ENCODE measurements around the gene NDUFC2. TPM values are rescaled to one million over a fixed set of nuclear protein-coding genes. Genes with fewer than 3 reads are reported as not detected.

NDUFC2 gene
- total and polyA plus RNA-seq, 2 donors from 2014 or later: 166 to 457 TPM

- Histone ChIP-seq H3K9ac (ENCODE audit: low read length in 3 of 3) (no peak overlapping the region), H3K27me3 (ENCODE audit: control insufficient read depth, insufficient read depth, low read length) (no peaks in the 10 kb centered on the region), H3K9me3 (ENCODE audit: control insufficient read depth in 2 of 3, insufficient read depth in 1 of 3, low read length in 3 of 3) (no peaks in the 10 kb centered on the region), H3K4me3 (ENCODE audit: low read length in 3 of 3) (no peak overlapping the region), H3K27ac (ENCODE audit: low read depth in 2 of 2, low read length in 2 of 2) (no peak overlapping the region), H3K4me1 (ENCODE audit: control insufficient read depth in 2 of 3, insufficient read depth in 2 of 3, low read depth in 1 of 3, low read length in 3 of 3) (peaks cover 0 to 17% (median 7%) of the 10 kb centered on the region in 3 donors), H3K36me3 (ENCODE audit: control insufficient read depth in 2 of 3, insufficient read depth in 3 of 3, low read length in 3 of 3) (peaks cover 0 to 7% (median under 1%) of the 10 kb centered on the region in 3 donors)
- DNase-seq (no peak), FAIRE-seq (no peak)
- intact Hi-C loops (cut with DNase I): no loop called here
- no peak for TF ChIP-seq CTCF (IDR thresholded peaks at IDR 0.05; ENCODE audit: borderline replicate concordance, extremely low read depth, insufficient read depth)
Observed at GRCh38 chr11:78076733-78077403, 2.8 kb downstream of the NDUFC2 start.

- H3K27ac ChIP-seq (ENCODE audit: low read depth in 2 of 2, low read length in 2 of 2): no peak overlapping the region
- no peak overlapping the region for H3K9ac ChIP-seq (ENCODE audit: low read length in 3 of 3)
- H3K27me3 ChIP-seq (ENCODE audit: control insufficient read depth, insufficient read depth, low read length): no peaks in the 10 kb centered on the region
- no peak overlapping the region for H3K4me3 ChIP-seq (ENCODE audit: low read length in 3 of 3)
- peaks cover 0 to 16% (median 9%) of the 10 kb centered on the region in 3 donors for H3K36me3 ChIP-seq (ENCODE audit: control insufficient read depth in 2 of 3, insufficient read depth in 3 of 3, low read length in 3 of 3)
- DNase-seq (no peak), FAIRE-seq (no peak)
- H3K4me1 ChIP-seq (ENCODE audit: control insufficient read depth in 2 of 3, insufficient read depth in 2 of 3, low read depth in 1 of 3, low read length in 3 of 3): peaks cover 0 to 17% (median 7%) of the 10 kb centered on the region in 3 donors
- intact Hi-C loops (cut with DNase I): no loop called here
- no peaks in the 10 kb centered on the region for H3K9me3 ChIP-seq (ENCODE audit: control insufficient read depth in 2 of 3, insufficient read depth in 1 of 3, low read length in 3 of 3)
- TF ChIP-seq CTCF (IDR thresholded peaks at IDR 0.05; ENCODE audit: borderline replicate concordance, extremely low read depth, insufficient read depth): no peak
Observed at GRCh38 chr11:78074756-78075155, 4.9 kb downstream of the NDUFC2 start.

- no peak for TF ChIP-seq CTCF (IDR thresholded peaks at IDR 0.05; ENCODE audit: borderline replicate concordance, extremely low read depth, insufficient read depth)
- intact Hi-C loops (cut with DNase I): no loop called here
- Histone ChIP-seq H3K9ac (ENCODE audit: low read length in 3 of 3) (no peak overlapping the region), H3K9me3 (ENCODE audit: control insufficient read depth in 2 of 3, insufficient read depth in 1 of 3, low read length in 3 of 3) (no peaks in the 10 kb centered on the region), H3K27me3 (ENCODE audit: control insufficient read depth, insufficient read depth, low read length) (no peaks in the 10 kb centered on the region), H3K36me3 (ENCODE audit: control insufficient read depth in 2 of 3, insufficient read depth in 3 of 3, low read length in 3 of 3) (peaks cover 2 to 21% (median 16%) of the 10 kb centered on the region in 3 donors), H3K27ac (ENCODE audit: low read depth in 2 of 2, low read length in 2 of 2) (no peak overlapping the region), H3K4me3 (ENCODE audit: low read length in 3 of 3) (no peak overlapping the region), H3K4me1 (ENCODE audit: control insufficient read depth in 2 of 3, insufficient read depth in 2 of 3, low read depth in 1 of 3, low read length in 3 of 3) (peaks cover 0 to 8% (median 0%) of the 10 kb centered on the region in 3 donors)
- DNase-seq: no peak
- FAIRE-seq: no peak
Observed at GRCh38 chr11:78072455-78072854, 7.2 kb downstream of the NDUFC2 start.
